Measurements from ENCODE around the gene STX4.

The STX4 gene

DNA sequence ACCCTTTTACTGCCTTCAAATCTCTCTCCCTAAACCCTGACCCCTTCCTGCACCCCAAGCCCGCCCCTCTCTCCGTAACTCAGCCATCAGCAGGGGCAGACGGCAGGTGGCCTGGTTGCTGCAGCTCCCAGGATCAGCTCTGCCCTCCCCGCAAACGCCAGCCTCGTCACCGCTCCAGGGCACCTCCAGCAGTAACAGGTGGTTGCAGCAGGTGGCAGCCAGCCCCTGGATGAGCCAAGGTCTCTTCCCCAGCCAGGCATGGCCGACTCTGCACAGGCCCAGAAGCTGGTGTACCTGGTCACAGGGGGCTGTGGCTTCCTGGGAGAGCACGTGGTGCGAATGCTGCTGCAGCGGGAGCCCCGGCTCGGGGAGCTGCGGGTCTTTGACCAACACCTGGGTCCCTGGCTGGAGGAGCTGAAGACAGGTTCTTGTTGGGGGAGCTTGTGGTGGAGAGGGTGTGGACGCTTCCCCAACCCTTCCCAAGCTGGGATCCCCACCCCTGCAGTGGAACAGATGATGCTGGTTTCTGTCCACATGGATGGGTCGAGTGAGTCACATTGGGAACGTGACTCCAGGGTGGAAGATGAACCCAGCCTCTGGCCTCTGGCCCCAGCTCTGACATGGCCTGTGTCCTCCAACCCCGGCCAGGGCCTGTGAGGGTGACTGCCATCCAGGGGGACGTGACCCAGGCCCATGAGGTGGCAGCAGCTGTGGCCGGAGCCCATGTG, 47.8 kb upstream of the STX4 start:
- Histone ChIP-seq H3K4me1 (ENCODE audit: insufficient read depth, low read length, severe bottlenecking) (peaks cover 25% of the 10 kb centered on the region), H2AFZ (ENCODE audit: low read length) (no peak overlapping the region), H3K79me2 (ENCODE audit: insufficient read depth, low read length) (no peaks in the 10 kb centered on the region), H3F3A (ENCODE audit: insufficient read depth, low read length) (no peaks in the 10 kb centered on the region), H3K9me2 (ENCODE audit: low read depth, low read length) (no peaks in the 10 kb centered on the region), H3K4me2 (ENCODE audit: low read length) (no peak overlapping the region), H3K9me3 (ENCODE audit: low read length) (no peaks in the 10 kb centered on the region), H3K4me3 (ENCODE audit: low read depth, low read length, poor library complexity, severe bottlenecking) (no peak overlapping the region), H4K20me1 (ENCODE audit: insufficient read depth, low read length) (no peaks in the 10 kb centered on the region), H3K27ac (ENCODE audit: low read depth, low read length, poor library complexity, severe bottlenecking) (no peak overlapping the region), H3K36me3 (ENCODE audit: insufficient read depth, low read length) (peaks cover 35% of the 10 kb centered on the region), H3K9ac (ENCODE audit: low read length) (no peak overlapping the region), H3K27me3 (ENCODE audit: insufficient read depth, low read length) (no peaks in the 10 kb centered on the region)
- TF ChIP-seq EZH2 (IDR thresholded peaks at IDR 0.05; ENCODE audit: borderline replicate concordance, low read length): no peak
- TF ChIP-seq, protein P1, sequence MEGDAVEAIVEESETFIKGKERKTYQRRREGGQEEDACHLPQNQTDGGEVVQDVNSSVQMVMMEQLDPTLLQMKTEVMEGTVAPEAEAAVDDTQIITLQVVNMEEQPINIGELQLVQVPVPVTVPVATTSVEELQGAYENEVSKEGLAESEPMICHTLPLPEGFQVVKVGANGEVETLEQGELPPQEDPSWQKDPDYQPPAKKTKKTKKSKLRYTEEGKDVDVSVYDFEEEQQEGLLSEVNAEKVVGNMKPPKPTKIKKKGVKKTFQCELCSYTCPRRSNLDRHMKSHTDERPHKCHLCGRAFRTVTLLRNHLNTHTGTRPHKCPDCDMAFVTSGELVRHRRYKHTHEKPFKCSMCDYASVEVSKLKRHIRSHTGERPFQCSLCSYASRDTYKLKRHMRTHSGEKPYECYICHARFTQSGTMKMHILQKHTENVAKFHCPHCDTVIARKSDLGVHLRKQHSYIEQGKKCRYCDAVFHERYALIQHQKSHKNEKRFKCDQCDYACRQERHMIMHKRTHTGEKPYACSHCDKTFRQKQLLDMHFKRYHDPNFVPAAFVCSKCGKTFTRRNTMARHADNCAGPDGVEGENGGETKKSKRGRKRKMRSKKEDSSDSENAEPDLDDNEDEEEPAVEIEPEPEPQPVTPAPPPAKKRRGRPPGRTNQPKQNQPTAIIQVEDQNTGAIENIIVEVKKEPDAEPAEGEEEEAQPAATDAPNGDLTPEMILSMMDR (IDR thresholded peaks at IDR 0.05; ENCODE audit: low read length): no peak

DNA sequence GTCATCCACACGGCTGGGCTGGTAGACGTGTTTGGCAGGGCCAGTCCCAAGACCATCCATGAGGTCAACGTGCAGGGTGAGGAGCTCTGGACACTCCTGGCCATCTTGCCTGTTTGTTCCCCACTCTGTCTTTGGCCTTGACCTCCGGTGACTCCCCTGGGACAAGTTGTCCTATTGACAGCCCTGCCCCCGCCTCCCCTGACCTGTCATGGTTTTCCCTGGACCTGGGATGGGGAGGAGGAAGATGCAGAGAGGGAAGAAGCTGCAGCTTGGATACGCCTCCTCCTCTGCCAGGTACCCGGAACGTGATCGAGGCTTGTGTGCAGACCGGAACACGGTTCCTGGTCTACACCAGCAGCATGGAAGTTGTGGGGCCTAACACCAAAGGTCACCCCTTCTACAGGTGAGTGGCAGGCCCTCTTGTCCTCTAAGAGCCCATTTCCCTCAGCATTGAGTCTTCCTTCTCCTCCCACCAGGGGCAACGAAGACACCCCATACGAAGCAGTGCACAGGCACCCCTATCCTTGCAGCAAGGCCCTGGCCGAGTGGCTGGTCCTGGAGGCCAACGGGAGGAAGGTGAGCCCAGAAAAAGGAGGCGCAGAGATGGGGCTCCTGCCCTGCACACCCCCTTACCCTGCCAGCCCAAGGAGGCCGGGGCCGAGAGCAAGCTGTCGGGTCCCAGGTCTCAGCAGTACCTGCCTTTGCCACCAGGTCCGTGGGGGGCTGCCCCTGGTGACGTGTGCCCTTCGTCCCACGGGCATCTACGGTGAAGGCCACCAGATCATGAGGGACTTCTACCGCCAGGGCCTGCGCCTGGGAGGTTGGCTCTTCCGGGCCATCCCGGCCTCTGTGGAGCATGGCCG, 47.0 kb upstream of the STX4 start:
- H3K4me3 ChIP-seq (ENCODE audit: low read depth, low read length, poor library complexity, severe bottlenecking): no peak overlapping the region
- H2AFZ ChIP-seq (ENCODE audit: low read length): no peak overlapping the region
- H3K4me2 ChIP-seq (ENCODE audit: low read length): no peak overlapping the region
- peaks cover 25% of the 10 kb centered on the region for H3K4me1 ChIP-seq (ENCODE audit: insufficient read depth, low read length, severe bottlenecking)
- no peaks in the 10 kb centered on the region for H3K9me3 ChIP-seq (ENCODE audit: low read length)
- no peaks in the 10 kb centered on the region for H3K27me3 ChIP-seq (ENCODE audit: insufficient read depth, low read length)
- H3K36me3 ChIP-seq (ENCODE audit: insufficient read depth, low read length): peaks cover 27% of the 10 kb centered on the region
- H4K20me1 ChIP-seq (ENCODE audit: insufficient read depth, low read length): no peaks in the 10 kb centered on the region
- no peak overlapping the region for H3K9ac ChIP-seq (ENCODE audit: low read length)
- H3K79me2 ChIP-seq (ENCODE audit: insufficient read depth, low read length): no peaks in the 10 kb centered on the region
- TF ChIP-seq, protein P1 (IDR thresholded peaks at IDR 0.05; ENCODE audit: low read length): no peak
- TF ChIP-seq EZH2 (IDR thresholded peaks at IDR 0.05; ENCODE audit: borderline replicate concordance, low read length): no peak
- H3K27ac ChIP-seq (ENCODE audit: low read depth, low read length, poor library complexity, severe bottlenecking): no peak overlapping the region
- no peaks in the 10 kb centered on the region for H3K9me2 ChIP-seq (ENCODE audit: low read depth, low read length)
- H3F3A ChIP-seq (ENCODE audit: insufficient read depth, low read length): no peaks in the 10 kb centered on the region

DNA sequence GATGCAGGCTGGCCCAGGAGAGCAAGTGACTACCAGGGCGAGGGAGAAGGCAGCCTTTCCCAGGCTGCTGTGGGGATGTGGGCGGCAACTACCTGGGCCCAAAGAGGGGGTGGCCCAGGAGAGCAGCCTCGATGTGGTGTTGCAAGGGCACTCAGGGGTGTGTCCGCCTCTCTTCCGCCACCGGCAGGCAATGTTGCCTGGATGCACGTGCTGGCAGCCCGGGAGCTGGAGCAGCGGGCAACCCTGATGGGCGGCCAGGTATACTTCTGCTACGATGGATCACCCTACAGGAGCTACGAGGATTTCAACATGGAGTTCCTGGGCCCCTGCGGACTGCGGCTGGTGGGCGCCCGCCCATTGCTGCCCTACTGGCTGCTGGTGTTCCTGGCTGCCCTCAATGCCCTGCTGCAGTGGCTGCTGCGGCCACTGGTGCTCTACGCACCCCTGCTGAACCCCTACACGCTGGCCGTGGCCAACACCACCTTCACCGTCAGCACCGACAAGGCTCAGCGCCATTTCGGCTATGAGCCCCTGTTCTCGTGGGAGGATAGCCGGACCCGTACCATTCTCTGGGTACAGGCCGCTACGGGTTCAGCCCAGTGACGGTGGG, 45.7 kb upstream of the STX4 start:
- Histone ChIP-seq H3K36me3 (ENCODE audit: insufficient read depth, low read length) (peaks cover 18% of the 10 kb centered on the region; the same call in 1 of the 2 replicates), H3K27me3 (ENCODE audit: insufficient read depth, low read length) (no peaks in the 10 kb centered on the region), H4K20me1 (ENCODE audit: insufficient read depth, low read length) (no peaks in the 10 kb centered on the region), H3K9ac (ENCODE audit: low read length) (no peak overlapping the region), H3K27ac (ENCODE audit: low read depth, low read length, poor library complexity, severe bottlenecking) (no peak overlapping the region), H3F3A (ENCODE audit: insufficient read depth, low read length) (no peaks in the 10 kb centered on the region), H3K4me3 (ENCODE audit: low read depth, low read length, poor library complexity, severe bottlenecking) (no peak overlapping the region), H3K4me2 (ENCODE audit: low read length) (no peak overlapping the region), H3K9me2 (ENCODE audit: low read depth, low read length) (no peaks in the 10 kb centered on the region), H3K9me3 (ENCODE audit: low read length) (no peaks in the 10 kb centered on the region), H3K4me1 (ENCODE audit: insufficient read depth, low read length, severe bottlenecking) (peaks cover 33% of the 10 kb centered on the region), H2AFZ (ENCODE audit: low read length) (no peak overlapping the region), H3K79me2 (ENCODE audit: insufficient read depth, low read length) (no peaks in the 10 kb centered on the region)
- TF ChIP-seq, protein P1 (IDR thresholded peaks at IDR 0.05; ENCODE audit: low read length): no peak
- TF ChIP-seq EZH2 (IDR thresholded peaks at IDR 0.05; ENCODE audit: borderline replicate concordance, low read length): no peak

Data from OCI-LY1 (cell line).